AG04449 (cell line): ENCODE data around the gene HIVEP3.

ENCODE experiments used
- CTCF ChIA-PET: fragments of 350-600 bp; formaldehyde crosslinking; extraction: SDS; loops from one replicate; lab custom pipeline; 2021; ENCODE audit warnings: antibody characterized with exemption; lab: Yijun Ruan, JAX
- POLR2A ChIA-PET: fragments of 400-600, 350-600 bp; formaldehyde crosslinking; extraction: SDS; loops from one replicate; lab custom pipeline; 2020; ENCODE audit warnings: antibody characterized with exemption, inconsistent platforms; lab: Yijun Ruan, JAX
- DNase-seq: peaks from one replicate; pipeline ENCODE4 v3.0.0-alpha.2; 2010; ENCODE audit warnings: low read depth, low spot score
- H3K4me3 ChIP-seq: 2 replicates; pipeline ENCODE4 v1.5.1; 2011; ENCODE audit warnings: low read depth, mild to moderate bottlenecking, control low read depth, low read length
- TF ChIP-seq, protein P1 (sequence below): IDR thresholded peaks from one replicate; pipeline ENCODE4 v1.5.1; 2011; ENCODE audit warnings: mild to moderate bottlenecking, moderate library complexity, low read length, control low read depth, inconsistent platforms; ENCODE audit not compliant: insufficient read depth; ENCODE audit errors: missing control alignments

The HIVEP3 gene

DNA sequence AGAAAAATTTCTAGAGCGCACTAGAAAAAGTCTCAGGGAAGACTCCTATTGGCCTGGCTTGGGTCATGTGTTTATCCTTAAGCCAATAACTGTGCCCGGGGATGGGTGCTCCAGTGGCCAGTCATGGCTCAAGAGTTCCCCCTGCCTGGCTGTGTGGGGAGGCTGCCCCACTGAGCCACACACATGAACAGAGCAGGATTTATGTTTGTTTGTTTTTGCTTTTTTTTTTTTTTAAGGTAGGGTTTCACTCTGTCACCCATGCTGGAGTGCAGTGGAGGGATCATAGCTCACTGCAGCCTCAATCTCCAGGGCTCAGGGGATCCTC, 456.1 kb downstream of the HIVEP3 start:
- no peak for DNase-seq
- POLR2A ChIA-PET: no interaction called here
- TF ChIP-seq, protein P1, sequence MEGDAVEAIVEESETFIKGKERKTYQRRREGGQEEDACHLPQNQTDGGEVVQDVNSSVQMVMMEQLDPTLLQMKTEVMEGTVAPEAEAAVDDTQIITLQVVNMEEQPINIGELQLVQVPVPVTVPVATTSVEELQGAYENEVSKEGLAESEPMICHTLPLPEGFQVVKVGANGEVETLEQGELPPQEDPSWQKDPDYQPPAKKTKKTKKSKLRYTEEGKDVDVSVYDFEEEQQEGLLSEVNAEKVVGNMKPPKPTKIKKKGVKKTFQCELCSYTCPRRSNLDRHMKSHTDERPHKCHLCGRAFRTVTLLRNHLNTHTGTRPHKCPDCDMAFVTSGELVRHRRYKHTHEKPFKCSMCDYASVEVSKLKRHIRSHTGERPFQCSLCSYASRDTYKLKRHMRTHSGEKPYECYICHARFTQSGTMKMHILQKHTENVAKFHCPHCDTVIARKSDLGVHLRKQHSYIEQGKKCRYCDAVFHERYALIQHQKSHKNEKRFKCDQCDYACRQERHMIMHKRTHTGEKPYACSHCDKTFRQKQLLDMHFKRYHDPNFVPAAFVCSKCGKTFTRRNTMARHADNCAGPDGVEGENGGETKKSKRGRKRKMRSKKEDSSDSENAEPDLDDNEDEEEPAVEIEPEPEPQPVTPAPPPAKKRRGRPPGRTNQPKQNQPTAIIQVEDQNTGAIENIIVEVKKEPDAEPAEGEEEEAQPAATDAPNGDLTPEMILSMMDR: no peak
- CTCF ChIA-PET: interaction anchor here (1.3 to 1.8 kb wide), 2 partner anchors 13 to 54 kb away, joined by 4 read pairs; no protein-coding TSS in a partner anchor
- H3K4me3 ChIP-seq: no peak overlapping the region

DNA sequence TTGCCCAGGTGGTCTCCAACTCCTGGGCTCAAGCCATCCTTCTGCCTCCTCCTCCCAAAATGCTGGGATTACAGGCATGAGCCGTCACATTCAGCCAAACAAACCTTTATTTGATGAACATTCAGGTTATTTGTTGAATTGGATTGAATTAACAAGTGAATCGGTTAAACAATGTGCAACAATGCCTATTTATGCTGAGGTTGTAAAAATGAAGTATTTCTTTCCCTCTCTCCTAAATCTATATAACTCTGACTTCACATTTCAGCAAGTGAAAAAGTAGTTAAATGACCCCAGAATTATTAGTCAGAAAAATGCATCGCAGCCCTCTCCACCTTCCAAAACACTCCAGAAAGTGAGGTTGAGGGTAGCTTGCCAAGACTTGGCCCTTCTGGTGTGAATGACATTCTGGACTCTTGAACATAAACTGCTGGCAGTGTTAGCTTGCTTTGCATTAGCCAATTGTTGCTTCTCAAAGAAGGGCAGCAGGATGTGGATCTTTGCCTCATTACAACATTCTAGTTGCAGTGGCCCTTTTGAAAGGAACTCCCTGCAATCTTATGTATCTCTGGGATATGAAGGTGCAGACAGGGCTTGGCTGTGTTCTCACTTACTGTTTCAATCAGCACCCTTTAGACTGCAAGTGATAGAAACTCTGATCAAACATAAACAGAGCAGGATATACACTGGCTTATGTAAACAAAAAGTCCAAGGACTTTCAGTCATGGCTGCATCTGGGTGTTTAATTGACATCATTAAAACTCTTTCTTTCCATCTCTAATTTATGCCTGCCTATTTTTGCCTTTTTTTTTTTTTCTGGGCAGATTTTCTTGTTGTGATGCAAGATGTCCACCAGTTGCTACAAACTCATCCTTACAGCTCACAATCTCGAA, 456.7 kb downstream of the HIVEP3 start:
- no peak for DNase-seq
- TF ChIP-seq, protein P1: no peak
- POLR2A ChIA-PET: no interaction called here
- no peak overlapping the region for H3K4me3 ChIP-seq
- CTCF ChIA-PET: interaction anchor here (1.0 to 3.5 kb wide), 4 partner anchors 14 to 54 kb away, joined by 3 to 21 read pairs (median 4); no protein-coding TSS in a partner anchor

DNA sequence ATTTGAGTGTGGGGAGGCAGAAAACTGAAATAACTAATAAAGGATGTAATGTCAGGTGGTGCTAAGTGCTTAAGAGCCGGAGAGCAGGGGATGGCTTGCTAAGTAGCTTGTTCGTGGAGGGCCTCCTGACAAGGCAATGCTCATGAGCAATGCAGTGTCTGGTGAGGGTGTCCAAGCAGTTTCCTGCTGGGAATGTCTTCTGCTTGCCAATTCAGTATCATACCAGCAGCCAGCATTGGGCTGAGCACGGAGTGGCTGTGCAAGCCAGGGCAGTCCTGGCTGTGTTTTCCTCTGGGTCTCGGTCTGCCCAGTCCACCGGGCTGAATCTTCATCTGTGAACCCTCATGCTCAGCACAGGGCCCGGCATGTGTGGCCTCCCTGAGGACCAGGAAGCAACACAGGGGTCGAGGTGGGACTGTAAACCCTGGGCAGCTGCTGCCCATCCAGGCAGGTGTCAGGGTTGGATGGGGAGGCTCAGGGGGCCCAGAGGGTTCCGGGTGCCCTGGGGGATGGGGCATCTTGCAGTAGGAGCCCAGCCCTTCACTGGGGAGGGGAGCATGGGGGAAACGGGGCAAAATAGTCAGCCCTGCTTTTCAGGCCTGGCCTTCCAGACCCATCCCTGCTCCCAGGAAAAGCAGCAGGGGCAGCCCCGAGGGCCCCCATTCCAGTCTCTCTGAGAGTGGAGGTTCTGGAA, 461.7 kb downstream of the HIVEP3 start:
- H3K4me3 ChIP-seq: no peak overlapping the region
- TF ChIP-seq, protein P1: no peak
- ChIA-PET CTCF (interaction anchor here (1.3 to 3.0 kb wide), 4 partner anchors 12 to 40 kb away, joined by 5 to 11 read pairs (median 8); no protein-coding TSS in a partner anchor), POLR2A (no interaction called here)
- DNase-seq: no peak
